Lower lobe of right lung (tissue), 2 donors: Measurements from ENCODE around the gene RPS21. TPM values are rescaled to one million over a fixed set of nuclear protein-coding genes. Genes with fewer than 3 reads are reported as not detected.

Experiments
- ATAC-seq, 2 donors: fragments of 200-7000 bp; cut with Tn5 transposase; one replicate each; pipeline ENCODE4 v1.9.1; 2020 to 2022; ENCODE audit warnings: mild to moderate bottlenecking in 2 of 2, moderate library complexity in 2 of 2
- DNase-seq: peaks from one replicate; pipeline ENCODE4 v3.0.0-alpha.2; 2020
- H3K27ac ChIP-seq: fragments of 200-600 bp; one replicate; pipeline ENCODE4 v1.8.0; 2022
- H3K27me3 ChIP-seq: fragments of 200-600 bp; one replicate; pipeline ENCODE4 v1.8.0; 2022; ENCODE audit warnings: low read depth
- H3K36me3 ChIP-seq: fragments of 200-600 bp; one replicate; pipeline ENCODE4 v1.8.0; 2022; ENCODE audit warnings: mild to moderate bottlenecking
- H3K4me1 ChIP-seq: fragments of 200-600 bp; one replicate; pipeline ENCODE4 v1.8.0; 2022
- H3K4me3 ChIP-seq: fragments of 200-600 bp; one replicate; pipeline ENCODE4 v1.8.0; 2022; ENCODE audit warnings: mild to moderate bottlenecking
- H3K9me3 ChIP-seq: fragments of 200-600 bp; one replicate; pipeline ENCODE4 v1.8.0; 2022
- CTCF ChIP-seq: fragments of 200-600 bp; IDR thresholded peaks from one replicate; pipeline ENCODE4 v1.8.0; 2022; ENCODE audit warnings: antibody characterized with exemption, mild to moderate bottlenecking
- intact Hi-C: fragments of 100-400 bp; cut with DNase I; formaldehyde crosslinking; loops from one replicate; pipeline ENCODE4 v1.11.0; 2022
- total RNA-seq: library from RNA; stranded (reverse); fragmentation: NEBNext Ultra II Directional; extraction: Animal tissue kit (Norgen Biotek cat#: 25700); gene quantifications from one replicate; pipeline ENCODE4 v1.2.1, GENCODE V29; 2021
- donor health status: DM: no; HTN: yes; CAD: no; lungs with severe emphysema.

RPS21 gene
- total RNA-seq, 1 donor from 2014 or later, result 1,104 TPM

- Histone ChIP-seq H3K9me3 (peaks cover 6% of the 10 kb centered on the region), H3K4me3 (no peak overlapping the region), H3K27me3 (no peaks in the 10 kb centered on the region), H3K4me1 (peaks cover 41% of the 10 kb centered on the region), H3K27ac (peak overlapping the region; percentile 65), H3K36me3 (peaks cover 47% of the 10 kb centered on the region)
- ATAC-seq (no peak), DNase-seq (no peak)
- no peak for TF ChIP-seq CTCF
- intact Hi-C loops, result no loop called here
Observed at GRCh38 chr20:62351469-62352401, 35.2 kb upstream of the RPS21 start.

GRCh38 chr20:62352402-62353288 lies 34.3 kb upstream of the RPS21 start:
- intact Hi-C loops, result no loop called here
- H3K27me3 ChIP-seq, result no peaks in the 10 kb centered on the region
- peaks cover 6% of the 10 kb centered on the region for H3K9me3 ChIP-seq
- H3K36me3 ChIP-seq, result peaks cover 39% of the 10 kb centered on the region
- peaks cover 50% of the 10 kb centered on the region for H3K4me1 ChIP-seq
- no peak overlapping the region for H3K4me3 ChIP-seq
- H3K27ac ChIP-seq, result no peak overlapping the region
- TF ChIP-seq CTCF, result no peak
- DNase-seq, result no peak
- ATAC-seq, result no peak

GRCh38 chr20:62353289-62354030 lies 33.4 kb upstream of the RPS21 start:
- no peaks in the 10 kb centered on the region for H3K27me3 ChIP-seq
- DNase-seq (no peak), ATAC-seq (no peak)
- H3K9me3 ChIP-seq, result peaks cover 4% of the 10 kb centered on the region
- peaks cover 59% of the 10 kb centered on the region for H3K4me1 ChIP-seq
- no peak overlapping the region for H3K4me3 ChIP-seq
- TF ChIP-seq CTCF, result no peak
- H3K27ac ChIP-seq, result no peak overlapping the region
- intact Hi-C loops, result no loop called here
- H3K36me3 ChIP-seq, result peaks cover 39% of the 10 kb centered on the region

GRCh38 chr20:62354031-62354808 lies 32.7 kb upstream of the RPS21 start:
- intact Hi-C loops, result no loop called here
- DNase-seq, result no peak
- H3K4me1 ChIP-seq, result peaks cover 66% of the 10 kb centered on the region

More at GRCh38 chr20:62354031-62354808, 32.7 kb upstream of the RPS21 start:
- Histone ChIP-seq H3K9me3 (no peaks in the 10 kb centered on the region), H3K36me3 (peaks cover 39% of the 10 kb centered on the region), H3K27me3 (no peaks in the 10 kb centered on the region), H3K4me3 (no peak overlapping the region), H3K27ac (peak overlapping the region; percentile 90)
- no peak for TF ChIP-seq CTCF
- ATAC-seq, result no peak
